LNCaP clone FGC (cell line): ENCODE data around the gene CAMK2D.
"Not testable (repeated sequence)": the region's sequence is repeated elsewhere in the genome, so short reads cannot be mapped to it uniquely, and the experiment has no call there.

Experiments
- DNase-seq: peaks from one replicate; pipeline ENCODE4 v3.0.0-alpha.2; 2011; ENCODE audit warnings: low read depth
- H3K4me3 ChIP-seq: 2 replicates; pipeline ENCODE4 v1.5.1; 2011; ENCODE audit warnings: mild to moderate bottlenecking, low read depth, low read length, control low read depth
- TF ChIP-seq, protein P1 (sequence below): IDR thresholded peaks from 2 replicates; pipeline ENCODE4 v1.5.1; 2012; ENCODE audit warnings: mild to moderate bottlenecking; ENCODE audit not compliant: control insufficient read depth, insufficient read depth; ENCODE audit errors: extremely low read depth

Gene CAMK2D

DNA sequence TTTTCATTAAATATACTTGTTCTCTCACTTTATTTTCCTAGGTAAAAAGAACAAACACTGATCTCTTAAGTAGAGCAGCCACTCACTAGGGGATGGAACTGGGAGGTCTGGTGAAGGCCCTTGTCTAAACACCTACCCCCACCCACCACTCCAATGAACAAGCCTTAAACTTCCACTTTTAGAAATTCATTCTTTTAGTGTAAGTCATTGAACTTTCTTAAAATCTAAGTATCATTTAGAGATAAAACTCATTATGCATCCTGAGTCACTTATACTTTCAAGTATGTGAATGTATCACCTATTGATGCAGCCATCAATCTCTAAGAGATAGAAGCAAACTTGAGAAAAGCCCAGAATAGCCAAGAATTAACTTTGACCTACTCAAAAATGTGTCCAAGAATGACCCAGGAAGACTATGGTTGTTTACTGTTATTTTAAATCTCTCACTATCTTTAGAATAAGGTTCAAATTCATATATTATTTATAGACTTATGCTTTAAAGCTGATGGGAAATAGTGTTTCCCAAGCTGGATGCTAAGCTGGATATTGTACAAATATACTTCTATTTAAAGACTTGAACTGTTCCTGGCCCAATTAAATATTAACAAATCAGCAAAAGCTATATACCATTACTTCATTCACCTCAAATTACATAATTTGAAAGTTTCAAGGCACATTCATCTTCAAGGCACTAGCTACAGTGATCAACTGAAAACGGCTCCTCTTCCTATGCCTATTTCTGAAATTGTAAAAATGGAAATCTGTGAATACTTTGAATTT lies 49.5 kb downstream of the CAMK2D start:
- TF ChIP-seq, protein P1, sequence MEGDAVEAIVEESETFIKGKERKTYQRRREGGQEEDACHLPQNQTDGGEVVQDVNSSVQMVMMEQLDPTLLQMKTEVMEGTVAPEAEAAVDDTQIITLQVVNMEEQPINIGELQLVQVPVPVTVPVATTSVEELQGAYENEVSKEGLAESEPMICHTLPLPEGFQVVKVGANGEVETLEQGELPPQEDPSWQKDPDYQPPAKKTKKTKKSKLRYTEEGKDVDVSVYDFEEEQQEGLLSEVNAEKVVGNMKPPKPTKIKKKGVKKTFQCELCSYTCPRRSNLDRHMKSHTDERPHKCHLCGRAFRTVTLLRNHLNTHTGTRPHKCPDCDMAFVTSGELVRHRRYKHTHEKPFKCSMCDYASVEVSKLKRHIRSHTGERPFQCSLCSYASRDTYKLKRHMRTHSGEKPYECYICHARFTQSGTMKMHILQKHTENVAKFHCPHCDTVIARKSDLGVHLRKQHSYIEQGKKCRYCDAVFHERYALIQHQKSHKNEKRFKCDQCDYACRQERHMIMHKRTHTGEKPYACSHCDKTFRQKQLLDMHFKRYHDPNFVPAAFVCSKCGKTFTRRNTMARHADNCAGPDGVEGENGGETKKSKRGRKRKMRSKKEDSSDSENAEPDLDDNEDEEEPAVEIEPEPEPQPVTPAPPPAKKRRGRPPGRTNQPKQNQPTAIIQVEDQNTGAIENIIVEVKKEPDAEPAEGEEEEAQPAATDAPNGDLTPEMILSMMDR: no peak
- DNase-seq: no peak
- H3K4me3 ChIP-seq: no peak overlapping the region

DNA sequence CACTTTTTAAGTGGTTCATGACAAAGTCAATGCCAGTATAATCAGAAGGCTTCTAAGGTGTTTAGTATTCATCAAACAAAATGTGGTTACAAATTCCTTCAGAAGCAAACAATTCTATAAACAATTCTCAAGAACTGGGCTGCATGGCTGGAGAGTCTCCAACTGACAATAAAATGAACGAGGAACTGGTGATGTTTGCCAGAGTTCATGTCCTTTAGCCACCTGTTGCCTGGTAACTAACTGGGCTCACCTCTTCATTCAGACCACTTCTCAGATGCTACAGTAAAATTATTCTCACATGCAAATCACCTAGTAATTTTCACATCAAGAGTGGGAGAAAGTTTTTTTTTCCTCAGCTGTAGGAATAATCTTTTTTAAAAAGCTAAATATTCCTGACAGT lies 53.3 kb downstream of the CAMK2D start:
- H3K4me3 ChIP-seq: no peak overlapping the region
- DNase-seq: peak; percentile 86
- TF ChIP-seq, protein P1: no peak

DNA sequence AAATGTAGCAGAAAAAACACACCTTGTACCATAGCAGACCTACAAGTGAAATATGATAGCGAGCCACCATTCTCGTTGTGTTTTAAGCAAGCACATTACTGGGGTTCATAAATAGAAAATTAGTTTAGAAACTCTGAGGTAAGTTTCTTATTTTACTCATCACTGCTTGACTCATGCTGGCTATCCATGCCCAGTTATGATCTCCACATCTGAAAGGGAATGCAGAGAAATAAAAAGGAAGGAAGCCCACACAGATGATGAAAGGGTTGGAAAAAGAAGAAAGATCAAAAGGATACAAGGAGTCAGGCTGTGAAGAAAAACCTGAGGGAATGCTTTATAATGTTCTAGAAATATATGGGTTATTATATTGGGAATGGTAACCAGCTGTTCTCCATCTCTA lies 54.5 kb downstream of the CAMK2D start:
- DNase-seq: no peak
- no peak overlapping the region for H3K4me3 ChIP-seq
- TF ChIP-seq, protein P1: no peak

DNA sequence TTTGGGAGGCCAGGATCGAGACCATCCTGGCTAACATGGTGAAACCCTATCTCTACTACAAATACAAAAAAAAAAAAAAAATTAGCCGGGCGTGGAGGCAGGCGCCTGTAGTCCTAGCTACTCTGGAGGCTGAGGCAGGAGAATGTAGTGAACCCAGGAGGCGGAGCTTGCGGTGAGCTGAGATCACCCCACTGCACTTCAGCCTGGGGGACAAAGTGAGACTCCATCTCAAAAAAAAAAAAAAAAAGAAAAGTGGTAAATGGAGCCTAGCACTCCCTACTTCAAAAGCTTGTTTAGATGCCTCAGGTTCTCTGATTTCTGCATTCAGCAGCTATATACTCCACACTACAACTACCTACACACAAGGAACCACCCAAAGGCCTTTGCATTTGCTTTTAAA lies 56.4 kb downstream of the CAMK2D start:
- H3K4me3 ChIP-seq, DNase-seq: not testable (repeated sequence)

DNA sequence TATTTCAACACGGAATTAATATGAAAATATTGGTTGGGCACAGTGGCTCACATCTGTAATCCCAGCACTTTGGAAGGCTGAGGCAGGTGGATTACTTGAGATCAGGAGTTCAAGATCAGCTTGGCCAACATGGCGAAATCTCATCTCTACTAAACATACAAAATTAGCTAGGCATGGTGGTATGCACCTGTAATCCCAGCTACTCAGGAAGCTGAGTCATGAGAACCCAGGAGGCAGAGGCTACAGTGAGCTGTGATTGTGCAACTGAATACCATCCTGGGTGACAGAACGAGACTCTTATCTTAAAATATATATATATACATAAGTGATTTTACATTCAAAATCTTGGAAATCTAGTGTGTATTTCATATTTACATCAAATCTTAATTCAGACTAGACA lies 58.9 kb downstream of the CAMK2D start:
- H3K4me3 ChIP-seq, DNase-seq: not testable (repeated sequence)

DNA sequence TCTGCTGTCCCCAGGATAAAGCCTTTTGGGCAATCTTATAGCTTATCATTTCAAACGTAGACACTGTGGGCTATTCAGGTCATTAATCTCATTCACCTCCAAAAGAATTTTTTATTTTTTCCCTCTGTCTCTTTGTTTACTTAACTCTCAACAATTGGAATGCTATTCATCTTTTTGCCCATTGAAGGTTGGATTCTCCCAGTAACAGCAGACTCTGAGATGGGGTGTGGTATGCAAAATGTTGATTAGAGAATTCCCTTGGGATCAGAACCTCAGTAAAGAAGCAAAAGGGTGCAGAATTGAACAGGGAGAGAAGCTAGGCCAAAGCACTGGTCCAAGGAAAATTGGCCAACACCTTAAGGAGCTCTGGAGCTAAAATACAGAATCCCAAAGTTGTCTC lies 60.4 kb downstream of the CAMK2D start:
- no peak overlapping the region for H3K4me3 ChIP-seq
- TF ChIP-seq, protein P1: no peak
- no peak for DNase-seq

DNA sequence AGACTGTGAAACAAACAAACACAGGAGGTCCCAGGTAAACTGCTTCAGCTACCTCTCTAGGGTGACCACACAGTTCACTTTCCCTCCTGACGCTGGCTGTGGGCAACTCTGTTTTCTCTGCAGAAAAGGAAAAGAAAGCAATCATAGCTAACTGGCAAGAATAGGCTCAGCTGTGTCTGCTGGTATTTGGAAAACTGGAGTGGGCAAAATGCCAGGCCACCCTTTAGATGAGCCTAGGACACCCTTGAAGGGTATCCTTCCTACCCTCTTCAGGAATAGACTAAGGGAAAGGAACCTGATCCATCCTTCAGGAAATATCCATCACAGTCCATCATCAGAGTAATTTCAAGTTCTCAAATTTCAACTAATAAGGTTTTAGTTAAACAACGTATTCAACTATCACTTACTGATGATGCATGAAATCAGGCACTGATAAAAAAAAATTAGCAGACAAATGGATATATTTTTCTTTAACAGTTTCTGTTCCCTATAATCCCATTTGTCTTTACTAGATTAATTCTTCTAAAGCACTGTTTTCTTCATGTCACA lies 60.9 kb downstream of the CAMK2D start:
- TF ChIP-seq, protein P1: no peak
- H3K4me3 ChIP-seq: no peak overlapping the region
- DNase-seq: no peak

DNA sequence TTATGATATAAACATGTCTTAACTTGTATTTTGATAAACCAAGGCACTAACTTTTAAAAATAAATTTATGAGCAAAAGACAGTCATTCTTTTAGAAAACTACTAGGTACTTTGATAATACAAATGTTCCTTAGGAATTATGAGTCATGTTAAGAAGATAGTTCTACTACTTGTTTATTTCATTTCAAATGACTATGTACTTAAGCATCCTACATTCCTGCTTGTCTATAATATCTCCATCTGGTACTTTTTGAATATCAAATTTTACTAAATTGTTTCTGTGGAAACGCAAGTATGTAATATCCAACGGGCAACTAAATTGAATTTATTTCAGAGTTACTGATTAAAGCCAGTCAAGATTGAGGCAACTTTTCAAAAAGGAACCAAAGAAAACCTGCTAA lies 61.8 kb downstream of the CAMK2D start:
- no peak for DNase-seq
- H3K4me3 ChIP-seq: no peak overlapping the region
- TF ChIP-seq, protein P1: no peak
